Trophoblast cell (in vitro differentiated cells and primary cell): ENCODE data around the gene MACROD2.
"Not testable (repeated sequence)": the region's sequence is repeated elsewhere in the genome, so short reads cannot be mapped to it uniquely, and the experiment has no call there.

Source experiments
- DNase-seq, 2 donors: peaks; one replicate each; pipeline ENCODE4 v3.0.0-alpha.2; 2016
- H2AFZ ChIP-seq: 2 replicates; pipeline ENCODE4 v1.6.1; 2013; ENCODE audit warnings: low read length, moderate library complexity, mild to moderate bottlenecking; ENCODE audit not compliant: insufficient read depth, poor library complexity
- H2AK5ac ChIP-seq: 2 replicates; pipeline ENCODE4 v1.6.1; 2013; ENCODE audit warnings: mild to moderate bottlenecking, low read length
- H2BK120ac ChIP-seq: 2 replicates; pipeline ENCODE4 v1.6.1; 2013; ENCODE audit warnings: low read length, mild to moderate bottlenecking, moderate library complexity; ENCODE audit not compliant: insufficient read depth, poor library complexity
- H2BK12ac ChIP-seq: 2 replicates; pipeline ENCODE4 v1.6.1; 2013; ENCODE audit warnings: mild to moderate bottlenecking, low read length, moderate library complexity
- H2BK5ac ChIP-seq: 2 replicates; pipeline ENCODE4 v1.6.1; 2013; ENCODE audit warnings: low read length, low read depth, moderate library complexity, mild to moderate bottlenecking; ENCODE audit not compliant: poor library complexity
- H3K14ac ChIP-seq: 2 replicates; pipeline ENCODE4 v1.6.1; 2013; ENCODE audit warnings: mild to moderate bottlenecking, low read length
- H3K18ac ChIP-seq: 2 replicates; pipeline ENCODE4 v1.6.1; 2013; ENCODE audit warnings: mild to moderate bottlenecking, low read length
- H3K23ac ChIP-seq: 2 replicates; pipeline ENCODE4 v1.6.1; 2013; ENCODE audit warnings: low read length
- H3K27ac ChIP-seq: 2 replicates; pipeline ENCODE4 v1.5.1; 2013; ENCODE audit warnings: low read depth, mild to moderate bottlenecking, inconsistent platforms, low read length, moderate library complexity
- H3K27me3 ChIP-seq: 2 replicates; pipeline ENCODE4 v1.6.1; 2013; ENCODE audit warnings: inconsistent platforms, mild to moderate bottlenecking, low read length, moderate library complexity; ENCODE audit not compliant: insufficient read depth
- H3K36me3 ChIP-seq, 2 experiments: 1 replicate in 1 of 2; 2 replicates in 1 of 2; pipeline ENCODE4 v1.6.1; 2013; ENCODE audit warnings: low read length in 2 of 2, mild to moderate bottlenecking in 2 of 2, moderate library complexity in 1 of 2; ENCODE audit not compliant: insufficient read depth in 2 of 2, control insufficient read depth in 1 of 2
- H3K4ac ChIP-seq: 2 replicates; pipeline ENCODE4 v1.6.1; 2013; ENCODE audit warnings: low read depth, mild to moderate bottlenecking, low read length, moderate library complexity
- H3K4me1 ChIP-seq, 2 experiments: 1 replicate in 1 of 2; 2 replicates in 1 of 2; pipeline ENCODE4 v1.6.1; 2013; ENCODE audit warnings: low read length in 2 of 2, mild to moderate bottlenecking in 2 of 2, moderate library complexity in 1 of 2; ENCODE audit not compliant: insufficient read depth in 2 of 2, control insufficient read depth in 1 of 2
- H3K4me2 ChIP-seq: 2 replicates; pipeline ENCODE4 v1.6.1; 2013; ENCODE audit warnings: inconsistent platforms, mild to moderate bottlenecking, low read length, moderate library complexity
- H3K4me3 ChIP-seq: 2 replicates; pipeline ENCODE4 v1.5.1; 2013; ENCODE audit warnings: mild to moderate bottlenecking, low read depth, low read length, inconsistent platforms
- H3K79me1 ChIP-seq: one replicate; pipeline ENCODE4 v1.6.1; 2013; ENCODE audit warnings: low read length
- H3K79me2 ChIP-seq: 2 replicates; pipeline ENCODE4 v1.6.1; 2013; ENCODE audit warnings: low read length, mild to moderate bottlenecking; ENCODE audit not compliant: control insufficient read depth, insufficient read depth, poor library complexity
- H3K9ac ChIP-seq: 2 replicates; pipeline ENCODE4 v1.6.1; 2013; ENCODE audit warnings: mild to moderate bottlenecking, low read length
- H3K9me3 ChIP-seq: 2 replicates; pipeline ENCODE4 v1.6.1; 2013; ENCODE audit warnings: low read depth, mild to moderate bottlenecking, control low read depth, inconsistent platforms, low read length; ENCODE audit not compliant: insufficient read depth
- H4K12ac ChIP-seq: 2 replicates; pipeline ENCODE4 v1.6.1; 2013; ENCODE audit warnings: low read depth, mild to moderate bottlenecking, low read length, moderate library complexity
- H4K8ac ChIP-seq: 2 replicates; pipeline ENCODE4 v1.6.1; 2013; ENCODE audit warnings: low read depth, mild to moderate bottlenecking, low read length, moderate library complexity
- H4K91ac ChIP-seq: one replicate; pipeline ENCODE4 v1.6.1; 2013; ENCODE audit warnings: low read depth, mild to moderate bottlenecking, low read length, moderate library complexity
- WGBS: extraction: QIAGEN DNeasy Blood & Tissue Kit; methylation state at CpG from one replicate; pipeline ENCODE4 v1.1.7; 2013; ENCODE audit warnings: missing lambda C conversion rate; ENCODE audit not compliant: insufficient read length, insufficient coverage; ENCODE audit errors: extremely low coverage; 5-methylcytosine and 5-hydroxymethylcytosine counted together

MACROD2 gene

GRCh38 chr20:15140940-15141339 is 1145.6 kb downstream of the MACROD2 start:
- H4K91ac ChIP-seq, H4K12ac ChIP-seq, H3K36me3 ChIP-seq, H3K18ac ChIP-seq, H3K4me2 ChIP-seq, H3K9ac ChIP-seq, DNase-seq, H3K79me1 ChIP-seq, H3K4me3 ChIP-seq, H2BK5ac ChIP-seq, H3K4me1 ChIP-seq, H3K14ac ChIP-seq, H2AK5ac ChIP-seq, H3K27me3 ChIP-seq, H4K8ac ChIP-seq, H2AFZ ChIP-seq, H3K79me2 ChIP-seq, H2BK120ac ChIP-seq, H3K4ac ChIP-seq, H3K27ac ChIP-seq, H3K9me3 ChIP-seq, H3K23ac ChIP-seq, H2BK12ac ChIP-seq: not testable (repeated sequence)
- WGBS, result no CpG with 5 or more reads among the region's 1 CpG

DNA sequence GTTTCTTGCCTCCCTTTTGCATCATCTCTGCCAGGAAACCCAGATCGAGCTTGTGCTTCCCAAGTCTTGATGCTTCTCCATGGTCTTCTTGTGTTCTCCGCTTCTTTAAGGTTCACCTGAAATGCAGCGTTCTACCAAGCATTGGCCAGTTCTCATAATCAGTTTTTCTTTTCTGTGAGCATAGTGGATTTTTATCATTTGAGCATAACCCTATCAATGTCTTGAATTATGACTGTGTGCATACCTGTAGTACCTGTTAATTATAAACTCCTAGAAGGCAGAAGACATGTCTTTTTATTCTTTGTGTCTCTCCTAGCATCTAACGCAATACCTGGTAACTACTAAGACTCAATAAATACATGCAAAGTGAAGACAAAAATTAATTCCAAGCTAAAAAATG is 1146.5 kb downstream of the MACROD2 start:
- WGBS, result no CpG with 5 or more reads among the region's 4 CpGs
- H3K4me1 ChIP-seq, result no peaks in the 10 kb centered on the region
- no peak overlapping the region for H3K18ac ChIP-seq
- no peak overlapping the region for H4K12ac ChIP-seq
- no peak overlapping the region for H3K4me3 ChIP-seq
- no peaks in the 10 kb centered on the region for H3K27me3 ChIP-seq
- no peaks in the 10 kb centered on the region for H3K9me3 ChIP-seq
- no peak overlapping the region for H4K8ac ChIP-seq
- H3K79me1 ChIP-seq, result no peaks in the 10 kb centered on the region
- H3K36me3 ChIP-seq, result no peaks in the 10 kb centered on the region
- DNase-seq, result no peak
- no peaks in the 10 kb centered on the region for H3K79me2 ChIP-seq
- H3K14ac ChIP-seq, result no peak overlapping the region
- H2AFZ ChIP-seq, result no peak overlapping the region
- no peak overlapping the region for H3K9ac ChIP-seq
- H2BK12ac ChIP-seq, result no peak overlapping the region
- no peak overlapping the region for H2BK5ac ChIP-seq
- no peak overlapping the region for H2BK120ac ChIP-seq
- no peak overlapping the region for H3K23ac ChIP-seq
- no peak overlapping the region for H3K27ac ChIP-seq
- no peak overlapping the region for H3K4me2 ChIP-seq
- H3K4ac ChIP-seq, result no peak overlapping the region
- no peak overlapping the region for H2AK5ac ChIP-seq
- no peak overlapping the region for H4K91ac ChIP-seq

DNA sequence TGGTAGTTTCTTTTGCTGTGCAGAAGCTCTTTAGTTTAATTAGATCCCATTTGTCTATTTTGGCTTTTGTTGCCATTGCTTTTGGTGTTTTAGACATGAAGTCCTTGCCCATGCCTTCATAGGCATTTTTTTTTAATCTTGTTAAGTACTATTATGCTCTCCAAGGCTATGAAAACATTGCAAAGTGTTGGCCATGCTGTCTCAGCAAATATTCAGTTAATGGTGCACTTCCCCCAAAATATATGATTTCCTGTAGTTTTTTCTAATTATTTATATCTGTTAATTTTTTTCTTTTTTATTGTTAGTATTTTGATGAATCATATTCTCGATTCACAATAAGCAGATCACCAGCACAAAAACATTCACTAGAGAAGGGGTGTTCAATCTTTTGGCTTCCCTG is 1148.2 kb downstream of the MACROD2 start:
- WGBS, result no CpG with 5 or more reads among the region's 1 CpG
- Histone ChIP-seq H3K4me3 (no peak overlapping the region), H3K9me3 (no peaks in the 10 kb centered on the region), H3K36me3 (no peaks in the 10 kb centered on the region), H2AFZ (no peak overlapping the region), H3K27ac (no peak overlapping the region), H3K79me1 (no peaks in the 10 kb centered on the region), H3K23ac (no peak overlapping the region), H2BK12ac (no peak overlapping the region), H2BK120ac (no peak overlapping the region), H4K8ac (no peak overlapping the region), H3K4me2 (no peak overlapping the region), H2BK5ac (no peak overlapping the region), H4K91ac (no peak overlapping the region), H4K12ac (no peak overlapping the region), H3K79me2 (no peaks in the 10 kb centered on the region), H3K4me1 (no peaks in the 10 kb centered on the region), H3K4ac (no peak overlapping the region), H3K14ac (no peak overlapping the region), H3K18ac (no peak overlapping the region), H3K27me3 (no peaks in the 10 kb centered on the region), H3K9ac (no peak overlapping the region), H2AK5ac (no peak overlapping the region)
- DNase-seq, result no peak

DNA sequence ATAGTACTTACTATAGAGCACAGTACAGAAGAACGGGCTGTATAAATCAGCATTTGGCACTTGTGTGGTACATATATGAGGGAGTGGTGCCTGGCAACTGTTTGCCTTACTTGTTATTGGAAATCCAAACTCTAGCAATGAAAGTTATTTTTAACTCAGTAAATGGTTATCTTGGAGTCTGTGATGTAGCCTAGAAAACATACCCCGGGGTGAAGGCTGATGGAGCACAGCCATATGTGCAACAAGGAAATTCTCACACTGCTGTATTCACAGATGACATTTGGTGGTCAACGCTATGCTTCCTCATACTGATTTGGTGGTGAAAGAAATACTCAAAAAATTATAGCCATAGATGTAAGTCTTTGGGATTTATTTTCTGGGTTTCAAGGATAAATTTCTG is 1149.6 kb downstream of the MACROD2 start:
- Histone ChIP-seq H3K9me3 (no peaks in the 10 kb centered on the region), H2BK120ac (no peak overlapping the region), H2BK12ac (no peak overlapping the region), H2AK5ac (no peak overlapping the region), H3K14ac (no peak overlapping the region), H2AFZ (no peak overlapping the region), H3K27me3 (no peaks in the 10 kb centered on the region), H3K4me2 (no peak overlapping the region), H4K91ac (no peak overlapping the region), H2BK5ac (no peak overlapping the region), H4K8ac (no peak overlapping the region), H3K4me3 (no peak overlapping the region), H3K79me1 (no peaks in the 10 kb centered on the region), H3K4me1 (no peaks in the 10 kb centered on the region), H3K79me2 (no peaks in the 10 kb centered on the region), H3K9ac (no peak overlapping the region), H3K36me3 (no peaks in the 10 kb centered on the region), H3K23ac (no peak overlapping the region), H3K27ac (no peak overlapping the region), H3K4ac (no peak overlapping the region), H4K12ac (no peak overlapping the region), H3K18ac (no peak overlapping the region)
- WGBS, result no CpG with 5 or more reads among the region's 3 CpGs
- no peak for DNase-seq
